HepG2 (cell line): ENCODE measurements around the gene CAPN9. TPM values are rescaled to one million over a fixed set of nuclear protein-coding genes. Genes with fewer than 3 reads are reported as not detected.

ENCODE experiments used
- ATAC-seq: fragments of 200-7000 bp; cut with Tn5 transposase; 3 replicates; pipeline ENCODE4 v1.9.1; 2020; ENCODE audit warnings: mild to moderate bottlenecking, moderate library complexity
- BruUV-seq: library from RNA; stranded (reverse); fragments of 400-500 nt; replicated peaks from 2 replicates; lab custom pipeline; 2021; lab: Mats Ljungman, UMichigan
- CTCF ChIA-PET: fragments of 300-600 bp; formaldehyde crosslinking; extraction: SDS; loops from one replicate; lab custom pipeline; 2021; ENCODE audit warnings: low total read pairs, inconsistent platforms, low intra/inter-chr PET ratio; lab: Yijun Ruan, JAX
- POLR2A ChIA-PET: fragments of 350-600 bp; sonication (Branson Sonifier 250); formaldehyde crosslinking; loops from one replicate; lab custom pipeline; 2020; ENCODE audit warnings: antibody characterized with exemption, inconsistent platforms; lab: Yijun Ruan, JAX
- DNase-seq: peaks from one replicate; pipeline ENCODE4 v3.0.0-alpha.2; 2015; ENCODE audit warnings: low spot score
- FAIRE-seq: peaks from 3 replicates; lab custom pipeline; 2011; peaks lifted over from hg19 to GRCh38; lab: Jason Lieb, UNC
- H2AFZ ChIP-seq: one replicate; pipeline ENCODE4 v1.6.1; 2011; ENCODE audit warnings: low read length, inconsistent platforms
- H3K27ac ChIP-seq: fragments of 300-600 bp; 3 replicates; pipeline ENCODE4 v1.8.0; 2011; ENCODE audit warnings: mixed run types, mild to moderate bottlenecking, mixed read lengths, low read length, inconsistent platforms; ENCODE audit not compliant: insufficient read depth; ENCODE audit errors: extremely low read length
- H3K27me3 ChIP-seq, 2 experiments: fragments of 200-600 bp in 1 of 2; 2 replicates in 1 of 2; 3 replicates in 1 of 2; pipeline versions ENCODE4 v1.6.0 to v1.8.0; 2011; ENCODE audit warnings: low read length in 2 of 2, mild to moderate bottlenecking in 2 of 2, moderate library complexity in 2 of 2, inconsistent platforms in 1 of 2; ENCODE audit not compliant: insufficient read depth in 2 of 2, control insufficient read depth in 1 of 2
- H3K36me3 ChIP-seq, 2 experiments: fragments of 200-600 bp in 1 of 2; replicated peaks in 1 of 2; 2 replicates in 1 of 2; 3 replicates in 1 of 2; pipeline versions ENCODE4 v1.5.1 to v1.8.0; 2011; ENCODE audit warnings: low read length in 2 of 2, inconsistent platforms in 1 of 2; ENCODE audit not compliant: insufficient read depth in 2 of 2, control insufficient read depth in 1 of 2
- H3K4me1 ChIP-seq: 2 replicates; pipeline ENCODE4 v1.5.1; 2012; ENCODE audit warnings: low read length, inconsistent platforms; ENCODE audit not compliant: insufficient read depth
- H3K4me2 ChIP-seq: 2 replicates; pipeline ENCODE4 v1.6.0; 2011; ENCODE audit warnings: low read depth, low read length, inconsistent platforms
- H3K4me3 ChIP-seq, 3 experiments: fragments of 200-600 bp in 1 of 3; sonication (generic), shearing (Covaris generic) in 1 of 3; replicated peaks in 1 of 3; 2 replicates each; pipeline ENCODE4 v1.5.1; 2011 to 2016; ENCODE audit warnings: low read length in 3 of 3, inconsistent platforms in 2 of 3, low read depth in 2 of 3, mild to moderate bottlenecking in 2 of 3, control low read depth in 1 of 3, mixed read lengths in 1 of 3; ENCODE audit not compliant: insufficient read depth in 1 of 3
- H3K79me2 ChIP-seq: one replicate; pipeline ENCODE4 v1.6.1; 2011; ENCODE audit warnings: low read length, inconsistent platforms; ENCODE audit not compliant: insufficient read depth
- H3K9ac ChIP-seq: 2 replicates; pipeline ENCODE4 v1.6.0; 2011; ENCODE audit warnings: mild to moderate bottlenecking, low read depth, low read length, inconsistent platforms; ENCODE audit not compliant: insufficient read depth
- H3K9me3 ChIP-seq: 2 replicates; pipeline ENCODE4 v1.5.1; 2012; ENCODE audit warnings: mild to moderate bottlenecking, low read length
- H4K20me1 ChIP-seq: 2 replicates; pipeline ENCODE4 v1.6.0; 2011; ENCODE audit warnings: inconsistent platforms, mild to moderate bottlenecking, low read length, moderate library complexity; ENCODE audit not compliant: insufficient read depth
- FOSL2 ChIP-seq: sonication (generic); formaldehyde crosslinking; IDR thresholded peaks from 2 replicates; pipeline ENCODE4 v1.4.0; 2020; ENCODE audit warnings: missing genetic modification reagents
- FOXA1 ChIP-seq, 2 experiments: fragments of 450-650 bp in 1 of 2; sonication (generic) in 1 of 2; formaldehyde crosslinking in 1 of 2; IDR thresholded peaks; 2 replicates each; pipeline versions ENCODE4 v1.4.0 to v1.6.1; 2016 to 2020; ENCODE audit warnings: missing genetic modification reagents in 1 of 2
- GTF3A ChIP-seq: sonication (generic); formaldehyde crosslinking; conservative IDR thresholded peaks from 2 replicates; pipeline ENCODE4 v1.4.0; 2020; ENCODE audit warnings: mild to moderate bottlenecking, missing genetic modification reagents
- HDAC2 ChIP-seq: sonication (generic); formaldehyde crosslinking; IDR thresholded peaks from 2 replicates; pipeline ENCODE4 v1.4.0; 2020; ENCODE audit warnings: missing genetic modification reagents
- KDM1A ChIP-seq: IDR thresholded peaks from 2 replicates; pipeline ENCODE4 v1.6.1; 2016; ENCODE audit warnings: missing compliant biosample characterization
- PITX1 ChIP-seq: sonication (generic); formaldehyde crosslinking; IDR thresholded peaks from 2 replicates; pipeline ENCODE4 v1.5.1; 2020; ENCODE audit warnings: mild to moderate bottlenecking, missing genetic modification reagents
- RARA ChIP-seq: IDR thresholded peaks from 2 replicates; pipeline ENCODE4 v1.6.1; 2016; ENCODE audit warnings: missing genetic modification reagents, missing compliant biosample characterization
- SIX4 ChIP-seq: sonication (generic); formaldehyde crosslinking; IDR thresholded peaks from 2 replicates; pipeline ENCODE4 v1.4.0; 2020; ENCODE audit warnings: missing genetic modification reagents
- TBX2 ChIP-seq: sonication (generic); formaldehyde crosslinking; IDR thresholded peaks from 2 replicates; pipeline ENCODE4 v1.5.0; 2020; ENCODE audit warnings: missing genetic modification reagents, mild to moderate bottlenecking, borderline replicate concordance
- TFAP4 ChIP-seq: sonication (generic); IDR thresholded peaks from 2 replicates; pipeline ENCODE4 v1.6.1; 2016; ENCODE audit warnings: low read depth, borderline replicate concordance
- ZBTB25 ChIP-seq: IDR thresholded peaks from 2 replicates; pipeline ENCODE4 v1.6.1; 2018; ENCODE audit warnings: missing genetic modification reagents
- ZHX1 ChIP-seq: sonication (generic); formaldehyde crosslinking; IDR thresholded peaks from 2 replicates; pipeline ENCODE4 v1.8.1; 2022; ENCODE audit warnings: low read depth, mild to moderate bottlenecking, missing genetic modification reagents
- ZNF629 ChIP-seq: sonication (generic); formaldehyde crosslinking; conservative IDR thresholded peaks from 2 replicates; pipeline ENCODE4 v1.5.0; 2020; ENCODE audit warnings: missing genetic modification reagents
- WGBS: methylation state at CpG from one replicate; pipeline ENCODE4 v1.1.6; 2017; ENCODE audit warnings: low lambda C conversion rate; 5-methylcytosine and 5-hydroxymethylcytosine counted together
- in situ Hi-C: cut with HindIII; loops from 2 replicates; pipeline ENCODE4 v1.10.0; 2017; ENCODE audit warnings: low pct_unique_long_range_greater_than_20kb; ENCODE audit not compliant: extremely low pct_ligation_motif_present
- intact Hi-C: fragments of 100-400 bp; cut with micrococcal nuclease; formaldehyde crosslinking; loops from one replicate; pipeline ENCODE4 v1.10.0; 2022; ENCODE audit not compliant: unreplicated experiment
- polyA plus RNA-seq, 8 experiments: library from polyadenylated mRNA; depleted of rRNA in 3 of 8; stranded (reverse) in 7 of 8; unstranded in 1 of 8; fragments of >200 nt; fragmentation: Illumina TruSeq in 4 of 8; extraction: Trizol in 4 of 8; gene quantifications; 2 replicates each; pipeline versions ENCODE4 v1.2.1 to v1.2.3, GENCODE V29; 2011 to 2016; ENCODE audit warnings: low read depth in 4 of 8, missing spikeins in 1 of 8, mixed read lengths in 1 of 8; ENCODE audit not compliant: insufficient read depth in 1 of 8
- total RNA-seq, 5 experiments: library from RNA; depleted of rRNA; stranded (reverse); fragments of >200 nt; fragmentation: Illumina TruSeq; extraction: Trizol; gene quantifications; 2 replicates each; pipeline ENCODE4 v1.2.3, GENCODE V29; 2016; ENCODE audit warnings: low read depth in 1 of 5

CAPN9 gene
- total and polyA plus RNA-seq, 2 of the 13 experiments (the other 11 are each of a cell fraction or from before 2014, with no cell fraction given): 0.04 to 0.31 TPM

- no peaks in the 10 kb centered on the region for H3K36me3 ChIP-seq
- no peak overlapping the region for H2AFZ ChIP-seq
- in situ Hi-C loops: no loop called here
- H3K4me3 ChIP-seq: peak overlapping the region in 1 of 3 experiments; percentile 12; a peak in 1 of 6 replicates
- H3K9me3 ChIP-seq: no peaks in the 10 kb centered on the region
- no TSS peak for BruUV-seq
- ATAC-seq: peak; percentile 3; the same call in 1 of the 3 replicates
- WGBS: 100% methylated on average over 2 of the region's 16 CpGs
- H3K9ac ChIP-seq: no peak overlapping the region
- peak overlapping the region; percentile 47 for H3K4me2 ChIP-seq
- POLR2A ChIA-PET: interaction anchor here (1.0 to 1.4 kb wide), 3 partner anchors 17 to 34 kb away, joined by 3 to 6 read pairs (median 5); partner anchors contain the start of gene AGT
- H3K4me1 ChIP-seq: peaks cover 94% of the 10 kb centered on the region
- intact Hi-C loops: no loop called here
- no peak for DNase-seq
- no peaks in the 10 kb centered on the region for H3K79me2 ChIP-seq
- no peaks in the 10 kb centered on the region for H4K20me1 ChIP-seq
- TF ChIP-seq TBX2 (CRISPR knock-in tag): peak; percentile 51
- TF ChIP-seq FOSL2 (CRISPR knock-in tag): peak; percentile 54; the same call in 1 of the 2 replicates
- 0 out of 2 replicates have a peak, but pooled peaks have one; percentile 38 for TF ChIP-seq RARA (CRISPR knock-in tag)
- TF ChIP-seq ZNF629 (CRISPR knock-in tag): peak; percentile 93
- TF ChIP-seq TFAP4: peak; percentile 71; the same call in 1 of the 2 replicates
- peak; percentile 68; the same call in 1 of the 2 replicates for TF ChIP-seq KDM1A
- TF ChIP-seq SIX4 (CRISPR knock-in tag): no peak
- no peak for TF ChIP-seq ZBTB25 (CRISPR knock-in tag)
- TF ChIP-seq HDAC2 (CRISPR knock-in tag): 0 out of 2 replicates have a peak, but pooled peaks have one; percentile 13
- 0 out of 2 replicates have a peak, but pooled peaks have one; percentile 33 for TF ChIP-seq PITX1 (CRISPR knock-in tag)
- no peak for TF ChIP-seq ZHX1 (CRISPR knock-in tag)
- TF ChIP-seq GTF3A (CRISPR knock-in tag): no peak
- TF ChIP-seq FOXA1 (IDR thresholded peaks at IDR 0.05): no peak
- TF ChIP-seq FOXA1 (CRISPR knock-in tag; IDR thresholded peaks at IDR 0.05): peak; percentile 22; the same call in 1 of the 2 replicates
- TF ChIP-seq, all 625 proteins: peak for 9
- Histone ChIP-seq H3K27ac (no peak overlapping the region), H3K27me3 (no peaks in the 10 kb centered on the region)
- no peak for FAIRE-seq
- CTCF ChIA-PET: no interaction called here
These were observed 957 bp downstream of the CAPN9 start for GRCh38 chr1:230747890-230748800.
